Activated CD8-positive, alpha-beta memory T cell treated with anti-CD3 and anti-CD28 coated beads for 24 hours (primary cell): ENCODE measurements around the gene NRARP.

Experiments
- DNase-seq: peaks from one replicate; pipeline ENCODE4 v3.0.0-alpha.2; 2020

Gene NRARP

GRCh38 chr9:137255448-137256114, 46.5 kb downstream of the NRARP start:
- DNase-seq = no peak

GRCh38 chr9:137254624-137255447, 47.2 kb downstream of the NRARP start, which contains the start of gene NELFB:
NELFB (plus strand) TSS chr9:137255327.
- DNase-seq = peak; percentile 99

GRCh38 chr9:137253717-137254623, 48.1 kb downstream of the NRARP start:
- no peak for DNase-seq

- no peak for DNase-seq
Observed at GRCh38 chr9:137252555-137253506, 49.2 kb downstream of the NRARP start.

- DNase-seq = no peak
Observed at GRCh38 chr9:137251490-137252268, 50.4 kb downstream of the NRARP start.

- DNase-seq = no peak
Observed at GRCh38 chr9:137251194-137251461, 50.9 kb downstream of the NRARP start, which contains the start of gene STPG3. STPG3 (plus strand) TSS chr9:137251286; CDS start chr9:137251287, 1 bp downstream.

GRCh38 chr9:137250329-137251193, 51.5 kb downstream of the NRARP start:
- no peak for DNase-seq
